Measurements from ENCODE around the gene ALCAM.

ALCAM gene

GRCh38 chr3:105431200-105431599 lies 64.5 kb downstream of the ALCAM start:
- no peak for DNase-seq

- DNase-seq: no peak
Measured at GRCh38 chr3:105435277-105435676, 68.6 kb downstream of the ALCAM start.

GRCh38 chr3:105436687-105437086 lies 70.0 kb downstream of the ALCAM start:
- no peak for DNase-seq

GRCh38 chr3:105440113-105440512 lies 73.4 kb downstream of the ALCAM start:
- no peak for DNase-seq

GRCh38 chr3:105444725-105445124 lies 78.0 kb downstream of the ALCAM start:
- peak; percentile 59 for DNase-seq

GRCh38 chr3:105448338-105448982 lies 81.8 kb downstream of the ALCAM start:
- peak; percentile 33 for DNase-seq

GRCh38 chr3:105449414-105449813 lies 82.7 kb downstream of the ALCAM start:
- DNase-seq: no peak

- DNase-seq: no peak
Measured at GRCh38 chr3:105456017-105456416, 89.3 kb downstream of the ALCAM start.

- DNase-seq: peak; percentile 86
Measured at GRCh38 chr3:105458518-105459215, 92.0 kb downstream of the ALCAM start.

GRCh38 chr3:105459566-105460290 lies 93.0 kb downstream of the ALCAM start:
- peak; percentile 41 for DNase-seq

- no peak for DNase-seq
Measured at GRCh38 chr3:105463620-105464019, 96.9 kb downstream of the ALCAM start.

- peak; percentile 43 for DNase-seq
Measured at GRCh38 chr3:105465251-105465853, 98.6 kb downstream of the ALCAM start.

- peak; percentile 23 for DNase-seq
Measured at GRCh38 chr3:105466072-105466471, 99.4 kb downstream of the ALCAM start.

GRCh38 chr3:105466495-105467404 lies 100.0 kb downstream of the ALCAM start:
- DNase-seq: peak; percentile 60

- no peak for DNase-seq
Measured at GRCh38 chr3:105470851-105471250, 104.1 kb downstream of the ALCAM start.

- DNase-seq: peak; percentile 94
Measured at GRCh38 chr3:105473521-105474223, 107.0 kb downstream of the ALCAM start.

GRCh38 chr3:105480768-105481167 lies 114.1 kb downstream of the ALCAM start:
- DNase-seq: no peak

- no peak for DNase-seq
Measured at GRCh38 chr3:105483476-105483875, 116.8 kb downstream of the ALCAM start.

GRCh38 chr3:105490045-105490444 lies 123.3 kb downstream of the ALCAM start:
- no peak for DNase-seq

GRCh38 chr3:105493305-105493892 lies 126.7 kb downstream of the ALCAM start:
- no peak for DNase-seq

GRCh38 chr3:105495021-105495420 lies 128.3 kb downstream of the ALCAM start:
- peak; percentile 80 for DNase-seq
